RKO (cell line): ENCODE measurements around the gene CFLAR.

Source experiments
- DNase-seq: peaks from one replicate; pipeline ENCODE4 v3.0.0-alpha.2; 2016; ENCODE audit warnings: low spot score

CFLAR gene

DNA sequence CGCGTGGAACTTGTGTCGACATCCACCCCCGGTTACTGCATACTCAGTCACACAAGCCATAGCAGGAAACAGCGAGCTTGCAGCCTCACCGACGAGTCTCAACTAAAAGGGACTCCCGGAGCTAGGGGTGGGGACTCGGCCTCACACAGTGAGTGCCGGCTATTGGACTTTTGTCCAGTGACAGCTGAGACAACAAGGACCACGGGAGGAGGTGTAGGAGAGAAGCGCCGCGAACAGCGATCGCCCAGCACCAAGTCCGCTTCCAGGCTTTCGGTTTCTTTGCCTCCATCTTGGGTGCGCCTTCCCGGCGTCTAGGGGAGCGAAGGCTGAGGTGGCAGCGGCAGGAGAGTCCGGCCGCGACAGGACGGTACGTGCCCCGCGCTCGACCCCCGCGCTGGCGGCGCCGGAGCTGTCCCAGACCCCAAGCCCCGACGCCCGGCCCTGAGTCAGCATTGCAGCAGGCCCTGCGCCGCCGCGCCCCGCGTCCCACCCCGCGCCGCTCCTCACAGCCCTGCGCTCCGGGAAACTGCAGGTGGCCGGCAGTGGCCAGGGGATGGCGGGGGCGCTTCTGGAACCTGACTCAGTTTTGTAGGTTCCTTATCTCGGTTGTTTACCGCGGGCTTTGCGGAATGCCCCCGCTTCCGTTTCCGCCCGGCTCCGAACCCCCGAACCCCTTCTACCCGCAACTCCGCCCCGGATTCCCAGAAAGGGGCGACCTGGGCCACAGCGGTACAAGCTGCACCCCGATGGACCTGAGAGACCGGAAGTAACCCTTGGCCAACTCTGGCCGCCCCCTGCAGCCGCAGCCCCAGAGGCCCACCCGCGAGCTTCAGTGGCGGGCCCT is at the start of gene CFLAR:
TSS of gene CFLAR (plus strand) at position 50 of the 844 bp plus-strand sequence. CDS start 13,702 bp downstream, outside the sequence.
- peak; percentile 90 for DNase-seq

DNA sequence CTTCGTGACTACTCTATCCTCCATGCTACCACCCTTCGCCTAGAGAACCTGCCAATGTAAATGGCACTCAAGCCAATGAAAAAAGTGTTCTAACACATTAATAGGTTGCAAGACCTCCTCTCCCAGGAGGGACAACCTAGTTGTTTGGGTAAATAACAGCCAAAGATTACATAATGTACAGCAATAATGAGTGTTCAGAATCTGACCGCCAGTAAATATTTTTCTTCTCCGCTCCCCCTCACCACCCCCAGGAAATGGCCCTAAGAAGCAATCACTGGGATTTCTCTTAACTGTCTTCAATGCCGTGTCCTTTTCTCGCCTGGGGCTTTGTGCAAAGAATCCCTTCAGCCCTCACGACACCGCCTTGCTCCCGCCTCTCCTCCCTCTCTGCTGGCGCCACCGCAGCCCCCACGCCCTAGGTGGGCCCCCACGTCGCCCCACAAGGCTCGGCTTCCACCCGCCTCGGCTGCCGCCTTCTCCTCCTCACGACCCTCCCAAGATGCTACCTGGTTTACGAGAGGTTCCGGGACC is 45.0 kb upstream of the CFLAR start:
- peak; percentile 72 for DNase-seq

DNA sequence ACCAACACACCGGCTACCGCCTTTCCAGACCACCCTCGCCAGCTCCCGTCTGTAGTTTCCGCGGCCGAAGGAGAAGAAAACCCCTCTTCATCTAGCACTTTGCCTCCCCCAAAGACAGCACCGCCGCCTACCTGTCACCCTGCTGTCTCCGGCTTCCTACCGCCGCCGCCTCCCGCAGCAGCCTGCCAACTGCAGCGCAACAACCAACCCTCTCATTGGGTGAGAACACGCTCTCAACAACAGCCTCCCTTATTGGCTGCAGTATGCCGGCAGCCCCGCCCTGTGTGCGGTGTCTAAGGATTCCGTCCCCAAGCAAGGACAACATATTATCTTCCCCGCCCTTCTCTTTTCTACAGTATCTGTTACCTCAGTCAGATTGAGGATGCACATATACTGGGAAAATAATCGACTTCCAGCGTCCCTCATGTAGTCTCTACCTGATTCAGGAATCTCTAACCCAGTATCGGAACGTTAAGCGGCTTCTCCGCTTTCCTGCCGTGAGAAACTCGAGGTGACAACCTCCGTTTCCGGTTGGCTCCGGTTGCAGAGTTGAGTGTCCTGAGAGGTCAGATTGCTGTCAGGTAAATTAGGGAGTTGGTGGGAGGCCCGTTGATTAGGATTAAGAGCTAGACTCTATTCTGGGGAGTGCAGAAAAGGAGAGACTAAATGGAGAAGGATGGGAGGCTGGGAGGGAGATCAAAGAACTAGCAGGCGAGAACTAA is 44.3 kb upstream of the CFLAR start, which contains the start of the genes HYCC2 and NDUFB3:
TSS of gene HYCC2 (minus strand) at position 193 of the 722 bp plus-strand sequence. CDS start 47,662 bp downstream, outside the sequence.
TSS of gene NDUFB3 (plus strand) at position 523 of the 722 bp plus-strand sequence. CDS start 6,882 bp downstream, outside the sequence.
- peak; percentile 96 for DNase-seq

DNA sequence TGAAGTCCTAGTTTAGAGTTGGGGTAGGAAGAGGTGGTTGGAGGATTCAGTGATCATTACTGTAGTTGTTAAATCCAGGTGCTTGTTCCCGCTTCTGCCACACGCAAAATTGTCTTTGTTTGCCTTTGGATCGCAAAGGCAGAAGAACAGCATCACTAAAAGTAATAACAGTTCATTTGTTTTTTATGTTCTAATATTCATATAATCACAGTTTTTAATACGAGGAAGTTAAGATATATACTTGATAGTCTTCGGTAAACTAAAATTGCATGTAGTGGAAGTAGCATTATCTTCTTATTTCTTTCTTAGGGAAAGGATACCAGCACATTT is 43.8 kb upstream of the CFLAR start:
- peak; percentile 65 for DNase-seq

DNA sequence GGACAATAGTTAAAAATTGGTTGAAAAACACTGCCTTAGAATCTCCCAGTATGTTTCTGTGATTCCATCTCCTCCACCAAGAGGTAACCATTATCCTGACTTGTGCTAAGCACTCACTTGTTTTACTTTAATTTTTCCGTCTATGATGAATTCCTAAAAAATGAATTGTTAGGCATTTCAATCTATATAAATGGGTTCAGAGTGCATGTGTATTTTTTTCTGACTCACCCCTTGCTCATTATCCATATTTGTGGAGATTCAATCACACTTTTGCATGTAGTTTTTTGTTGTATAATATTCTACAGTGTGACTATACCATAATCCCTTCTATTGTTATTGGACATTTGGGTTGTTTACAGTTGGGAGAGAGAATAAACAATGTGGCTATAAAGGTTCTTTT is 42.9 kb upstream of the CFLAR start:
- DNase-seq, result peak; percentile 52

DNA sequence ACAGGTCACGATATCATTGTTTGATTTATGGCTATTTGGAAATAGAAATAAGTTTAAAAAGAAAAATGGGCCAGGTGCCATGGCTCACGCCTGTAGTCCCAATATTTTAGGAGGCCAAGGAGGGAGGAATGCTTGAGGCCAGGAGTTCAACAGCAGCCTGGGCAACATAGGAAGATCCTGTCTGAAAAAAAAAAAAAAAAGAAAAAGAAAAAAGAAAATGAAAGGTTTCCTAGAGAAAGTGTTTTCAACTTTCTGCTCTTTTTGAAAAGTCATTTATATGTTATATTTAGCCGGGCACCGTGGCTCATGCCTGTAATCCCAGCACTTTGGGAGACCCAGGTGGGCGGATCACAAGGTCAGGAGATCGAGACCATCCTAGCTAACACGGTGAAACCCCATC is 41.0 kb upstream of the CFLAR start:
- DNase-seq, result no peak

DNA sequence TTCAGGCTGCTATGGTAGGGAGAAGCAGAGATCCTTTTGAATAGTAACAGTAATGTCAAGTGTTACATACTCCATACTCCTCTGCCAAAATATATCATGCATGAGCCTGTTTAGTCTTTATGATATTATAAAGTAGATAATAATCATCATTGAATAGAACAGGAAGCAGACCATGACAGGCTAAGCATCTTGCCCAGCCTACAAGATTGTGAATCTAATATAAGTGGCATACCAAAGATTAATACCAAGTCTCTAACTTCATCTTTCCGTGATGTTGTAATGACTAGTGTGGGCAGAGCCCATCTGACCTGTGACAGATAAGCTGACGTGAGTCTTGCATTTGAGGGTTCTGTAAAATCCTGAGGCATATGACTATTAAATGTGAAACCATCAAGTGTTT is 31.1 kb upstream of the CFLAR start:
- no peak for DNase-seq

DNA sequence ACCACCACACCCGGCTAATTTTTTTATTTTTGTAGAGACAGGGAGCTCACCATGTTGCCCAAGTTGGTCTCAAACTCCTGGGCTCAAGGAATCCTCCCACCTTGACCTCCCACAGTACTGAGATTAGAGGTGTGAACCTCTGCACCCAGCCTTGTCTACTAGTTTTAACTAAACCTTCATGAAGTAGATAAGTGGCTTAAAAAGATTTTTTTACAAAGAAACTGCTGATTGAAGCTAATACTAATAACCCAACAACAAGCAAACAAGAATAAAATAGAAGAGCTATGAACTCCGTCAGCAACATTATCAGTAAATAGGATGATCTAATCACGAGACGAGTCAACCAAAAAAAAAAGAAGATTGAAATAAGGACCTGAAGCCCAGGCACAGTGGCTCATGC is 25.4 kb upstream of the CFLAR start:
- no peak for DNase-seq

DNA sequence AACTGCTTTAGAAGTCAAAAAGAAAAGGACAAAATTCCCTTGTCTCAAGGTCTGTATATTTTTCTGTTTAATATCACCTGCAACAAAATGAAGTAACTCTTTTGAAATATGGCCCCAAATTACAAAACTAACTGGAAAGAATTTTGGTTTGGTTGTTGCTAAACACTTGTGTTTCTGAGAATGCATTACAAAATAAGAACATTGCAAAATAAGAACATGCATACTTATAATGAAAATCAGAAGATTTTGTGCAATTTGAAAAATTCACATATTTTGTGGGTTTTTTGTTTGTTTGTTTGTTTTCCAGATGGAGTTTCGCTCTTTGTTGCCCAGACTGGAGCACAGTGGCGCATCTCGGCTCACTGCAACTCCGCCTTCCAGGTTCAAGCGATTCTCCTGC is 22.4 kb upstream of the CFLAR start:
- no peak for DNase-seq

DNA sequence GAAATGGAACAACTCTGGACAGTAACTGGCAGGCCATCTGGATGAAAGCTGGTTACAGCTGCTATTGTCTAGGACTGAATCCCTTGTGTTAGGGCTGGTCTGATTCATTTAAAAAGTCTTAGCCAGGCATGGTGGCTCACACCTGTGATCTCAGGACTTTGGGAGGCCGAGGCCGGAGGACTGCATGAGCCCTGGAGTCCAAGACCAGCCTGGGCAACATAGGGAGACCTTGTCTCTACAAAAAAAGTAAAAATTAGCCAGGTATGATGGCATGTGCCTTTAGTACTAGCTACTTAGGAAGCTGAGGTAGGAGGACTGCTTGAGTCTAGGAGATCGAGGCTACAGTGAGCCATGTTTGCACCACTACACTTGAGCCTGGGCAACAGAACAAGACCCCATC is 15.5 kb upstream of the CFLAR start:
- DNase-seq, result no peak

DNA sequence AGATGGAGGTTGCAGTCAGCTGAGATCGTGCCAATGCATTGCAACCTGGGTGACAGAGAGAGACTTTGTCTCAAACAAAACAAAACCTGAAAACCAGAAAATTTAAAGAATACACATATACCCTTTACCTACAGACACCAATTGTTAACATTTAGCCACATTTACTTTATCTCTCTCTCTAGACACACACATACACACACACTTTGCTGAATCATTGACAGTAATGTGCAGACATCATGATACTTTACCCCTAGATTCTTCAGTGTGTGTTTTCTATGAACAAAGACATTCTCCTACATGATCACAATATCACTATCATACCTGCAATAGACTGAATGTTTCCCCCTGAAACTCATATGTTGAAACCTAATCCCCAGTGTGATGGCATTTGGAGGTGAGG is 10.2 kb upstream of the CFLAR start:
- no peak for DNase-seq

DNA sequence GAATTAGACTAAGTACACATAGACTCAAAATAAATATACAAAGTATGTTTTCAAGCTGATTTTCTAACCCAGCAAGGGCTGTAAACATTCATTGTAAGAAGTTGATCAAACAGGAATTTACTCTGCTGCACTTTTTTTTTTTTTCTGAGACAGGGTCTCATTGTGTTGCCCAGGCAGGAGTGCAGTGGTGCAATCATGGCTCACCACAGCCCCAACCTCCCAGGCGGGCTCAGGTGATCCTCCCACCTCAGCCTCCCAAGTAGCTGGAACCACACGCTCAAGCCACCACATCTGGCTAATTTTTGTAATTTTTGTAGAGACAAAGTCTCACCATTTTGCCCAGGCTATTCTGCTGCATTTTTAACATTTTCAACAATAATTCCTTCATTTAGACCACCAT is 8.3 kb upstream of the CFLAR start:
- no peak for DNase-seq

DNA sequence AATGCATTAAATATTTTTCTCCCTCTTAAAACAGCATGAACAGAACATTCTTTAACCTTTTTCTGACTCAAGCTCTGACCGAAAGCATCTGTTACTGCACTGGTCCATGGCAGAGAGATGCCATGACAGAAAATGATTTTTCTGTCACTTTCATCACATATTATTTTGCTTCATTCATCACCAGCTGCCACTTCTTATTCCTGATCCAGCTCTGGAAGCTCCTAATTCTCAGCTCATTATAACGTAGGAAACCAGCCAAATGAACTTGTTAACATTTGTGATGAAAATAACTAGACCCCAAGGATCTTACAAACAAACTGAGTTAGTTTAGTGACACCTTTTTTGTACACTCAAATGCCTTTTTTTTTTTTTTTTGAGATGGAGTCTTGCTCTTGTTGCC is 7.6 kb upstream of the CFLAR start:
- DNase-seq, result no peak

DNA sequence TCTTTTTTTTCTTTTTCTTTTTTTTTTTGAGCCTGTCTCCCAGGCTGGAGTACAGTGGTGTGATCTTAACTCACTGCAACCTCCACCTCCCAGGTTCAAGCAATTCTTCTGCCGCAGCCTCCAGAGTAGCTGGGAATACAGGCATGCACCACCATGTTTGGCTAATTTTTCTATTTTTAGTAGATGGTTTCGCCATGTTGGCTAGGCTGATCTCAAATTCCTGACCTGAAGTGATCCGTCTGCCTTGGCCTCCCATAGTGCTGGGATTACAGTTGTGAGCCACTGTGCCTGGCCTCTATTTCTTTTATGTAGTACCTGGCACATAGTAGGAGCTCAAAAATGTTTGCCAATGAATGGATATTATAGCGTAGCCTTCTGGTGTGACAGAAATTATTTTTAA is 6.8 kb upstream of the CFLAR start:
- DNase-seq, result no peak

DNA sequence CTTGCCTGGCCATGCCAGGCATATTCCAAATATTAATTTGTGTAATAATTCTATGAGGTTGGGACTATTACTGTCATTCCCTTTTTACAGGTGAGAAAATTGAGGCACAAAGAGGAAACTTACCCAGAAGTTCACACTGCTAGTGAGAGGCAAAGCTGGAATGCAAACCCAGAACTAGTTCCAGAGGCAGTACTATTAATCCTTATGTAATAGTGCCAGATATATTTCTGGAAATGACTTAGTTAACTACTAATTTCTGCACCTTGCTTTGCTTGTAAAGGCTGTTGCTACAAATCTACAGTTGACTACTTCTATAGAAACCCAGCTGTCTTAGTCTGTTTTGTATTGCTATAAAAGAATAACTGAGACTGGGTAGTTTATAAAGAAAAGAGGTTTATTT is 5.3 kb upstream of the CFLAR start:
- DNase-seq, result no peak

DNA sequence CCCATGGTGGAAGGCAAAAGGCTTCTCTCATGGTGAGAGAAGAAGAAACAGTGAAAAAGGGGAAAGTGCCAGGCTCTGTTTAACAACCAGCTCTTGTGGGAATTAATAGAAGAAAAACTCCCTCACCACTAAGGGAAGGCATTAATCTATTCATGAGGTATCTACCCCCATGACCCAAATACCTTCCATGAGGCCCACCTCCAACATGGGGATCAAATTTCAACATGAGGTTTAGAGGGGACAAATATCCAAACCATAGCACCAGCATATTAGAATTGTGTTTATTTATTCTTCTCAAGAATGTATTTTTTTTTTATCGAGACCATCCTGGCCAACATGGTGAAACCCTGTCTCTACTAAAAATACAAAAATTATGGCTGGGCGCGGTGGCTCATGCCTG is 4.9 kb upstream of the CFLAR start:
- DNase-seq, result no peak

DNA sequence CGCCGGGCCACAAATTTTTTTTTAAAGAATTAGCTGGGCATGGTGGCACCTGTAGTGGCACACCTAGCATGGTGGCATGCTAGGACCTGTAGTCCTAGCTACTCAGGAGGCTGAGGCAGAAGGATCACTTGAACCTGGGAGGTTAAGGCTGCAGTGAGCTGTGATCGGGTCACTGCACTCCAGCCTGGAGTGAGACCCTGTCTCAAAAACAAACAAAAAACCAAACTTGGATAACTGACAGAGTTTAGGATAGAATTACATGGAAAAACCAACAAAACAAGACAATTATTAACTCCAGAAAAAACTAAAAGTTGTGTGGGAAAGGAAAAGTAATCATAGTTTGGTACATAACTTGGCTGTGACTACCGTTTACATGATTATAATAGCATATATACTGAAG is 1.6 kb upstream of the CFLAR start:
- no peak for DNase-seq

DNA sequence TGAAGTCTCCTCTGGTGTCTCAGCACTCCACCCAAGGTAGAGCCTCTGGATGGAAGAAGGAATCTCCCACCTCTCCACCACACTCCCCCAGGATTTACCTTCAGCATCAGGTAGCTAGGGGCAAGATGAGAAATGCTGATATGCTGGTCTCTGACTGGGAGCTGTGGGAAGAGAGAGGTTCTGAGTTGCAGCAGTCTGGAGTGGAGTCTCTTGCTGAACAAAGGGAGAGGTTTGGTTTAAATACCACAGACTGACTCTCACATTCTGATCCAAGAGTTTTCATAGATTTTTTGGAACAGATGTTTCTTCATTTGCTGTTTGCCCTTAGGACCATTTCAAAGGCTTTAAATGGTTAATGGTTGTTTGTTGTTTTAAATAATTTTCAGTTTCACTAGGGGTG is 1.1 kb upstream of the CFLAR start:
- DNase-seq, result no peak

DNA sequence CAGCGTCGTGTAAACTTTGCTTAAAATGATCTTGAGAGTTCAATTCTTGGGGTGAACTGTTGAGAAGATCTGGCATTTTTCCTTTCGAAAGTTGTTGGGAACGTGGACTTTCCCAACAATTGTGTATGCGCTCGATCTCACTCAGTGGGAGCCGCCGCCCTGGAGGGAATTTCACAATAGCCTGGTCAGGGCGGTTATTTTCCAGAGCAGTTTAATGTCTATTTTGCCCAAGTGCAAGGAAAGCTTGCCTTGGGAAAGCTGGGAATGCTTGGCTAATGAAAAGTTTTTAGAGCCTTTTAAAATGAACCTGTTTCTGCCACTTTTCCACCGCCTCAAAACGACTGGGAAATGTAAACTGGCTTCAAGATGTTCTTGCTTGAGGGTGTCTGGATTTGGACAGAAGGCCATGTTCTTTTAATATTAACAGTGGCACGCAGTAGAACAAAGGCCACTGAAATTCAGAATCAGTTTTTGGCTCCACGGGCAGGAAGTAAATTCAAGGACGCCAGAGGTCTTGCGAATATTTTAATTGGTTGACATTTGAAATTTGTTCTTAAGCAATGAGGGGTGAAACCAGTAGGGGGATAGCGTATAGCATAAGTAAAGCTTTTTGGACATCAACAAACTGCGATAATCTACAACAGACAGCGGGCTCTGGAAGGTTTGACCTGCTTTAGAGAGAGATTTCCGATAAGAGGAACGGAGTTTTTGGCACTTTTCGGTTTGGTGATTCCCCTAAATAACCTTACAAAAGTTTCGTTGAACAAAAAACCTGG is 1.2 kb downstream of the CFLAR start:
- DNase-seq, result peak; percentile 90

DNA sequence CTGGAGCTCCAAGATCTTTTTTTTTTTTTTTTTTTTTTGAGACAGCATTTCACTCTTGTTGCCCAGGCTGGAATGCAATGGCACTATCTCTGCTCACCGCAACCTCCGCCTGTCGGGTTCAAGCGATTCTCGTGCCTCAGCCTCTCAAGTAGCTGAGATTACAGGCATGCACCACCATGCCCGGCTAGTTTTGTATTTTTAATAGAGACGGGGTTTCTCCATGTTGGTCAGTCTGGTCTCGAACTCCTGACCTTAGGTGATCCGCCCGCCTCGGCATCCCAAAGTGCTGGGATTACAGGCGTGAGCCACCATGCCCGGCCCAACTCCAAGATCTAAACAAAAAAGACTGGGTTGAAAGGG is 1.8 kb downstream of the CFLAR start:
- peak; percentile 54 for DNase-seq

DNA sequence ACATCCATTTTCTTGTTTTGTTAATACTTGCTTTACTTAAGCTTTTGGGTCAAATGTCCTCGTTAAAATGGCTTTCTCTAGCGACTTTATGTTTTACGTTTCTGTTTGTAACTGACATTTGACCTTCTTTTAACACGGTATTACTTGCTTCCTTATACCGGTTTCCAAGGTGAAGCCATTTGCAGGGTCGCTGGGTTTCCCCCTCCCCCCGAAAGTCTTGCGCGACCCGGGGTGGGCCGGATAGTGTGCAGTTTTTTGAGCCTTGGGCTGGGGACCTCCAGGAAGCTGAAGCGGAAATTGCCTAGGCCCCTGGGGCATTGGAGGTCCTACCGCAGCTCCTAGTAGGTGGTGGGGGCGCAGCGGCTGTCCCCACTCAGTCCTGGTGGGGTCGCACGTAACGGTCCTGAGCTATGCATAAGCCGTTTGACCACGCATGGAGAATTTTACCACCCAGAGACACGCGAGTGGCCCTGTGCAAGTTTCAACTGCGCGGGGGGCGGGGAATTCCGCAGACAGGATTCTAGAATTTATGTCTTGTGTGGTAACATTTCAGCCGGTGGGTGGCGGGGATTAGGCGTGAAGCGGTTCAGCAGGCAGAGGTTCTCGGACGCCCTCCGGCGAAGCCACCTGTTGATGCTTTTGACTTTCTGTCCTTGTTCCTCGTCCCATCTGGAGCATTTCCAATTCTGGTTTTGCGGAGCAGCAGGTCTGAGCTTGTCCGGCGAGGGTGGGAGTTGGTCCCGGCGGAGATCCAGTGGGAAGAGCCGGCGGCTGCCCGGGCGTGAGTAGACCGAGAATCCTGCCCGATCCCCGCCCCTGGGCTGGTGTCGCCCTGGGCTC is 2.4 kb downstream of the CFLAR start:
- peak; percentile 87 for DNase-seq
